ENCODE data around the gene SLK.

SLK gene

DNA sequence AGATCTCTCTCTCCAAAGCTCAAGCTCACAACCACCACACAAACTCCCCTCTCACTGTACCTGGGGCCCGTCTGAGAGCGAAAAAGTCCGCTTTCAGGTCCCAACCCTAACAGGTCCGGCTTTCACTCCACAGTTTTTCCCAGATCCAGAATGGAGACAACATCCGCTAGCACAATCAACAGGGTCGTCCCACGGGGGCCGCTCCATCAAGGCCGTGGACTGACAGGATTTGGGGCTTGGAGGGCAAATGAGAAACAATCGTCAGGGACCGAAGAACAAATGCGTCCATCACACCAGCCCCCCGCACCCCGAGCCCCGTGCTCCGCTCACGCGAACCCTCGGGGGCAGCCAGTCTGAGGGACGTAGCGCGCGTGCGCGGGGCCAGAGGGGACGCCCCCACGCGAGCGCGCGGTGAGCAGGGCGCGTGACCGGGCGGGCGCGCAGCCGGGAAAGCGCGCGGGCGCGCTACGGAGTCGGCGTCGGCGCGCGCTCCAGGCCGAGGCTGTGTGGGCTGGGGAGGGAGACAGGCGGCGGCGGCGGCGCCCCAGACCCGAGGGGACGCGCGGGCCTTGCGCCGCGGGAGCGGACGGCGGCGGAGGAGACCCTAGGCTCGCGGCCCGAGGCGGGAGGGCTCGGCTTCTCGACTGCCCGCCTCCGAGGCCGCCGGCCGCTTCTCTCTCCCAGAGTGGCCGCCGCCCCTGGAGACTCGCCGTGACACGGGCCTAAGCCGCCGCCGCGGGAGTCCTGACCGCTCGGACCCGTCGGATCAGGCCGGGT is at the start of gene SLK:
TSS of gene SLK (plus strand) at position 470 of the 777 bp plus-strand sequence. CDS start 606 bp downstream, outside the sequence.
- TF ChIP-seq, protein P1, sequence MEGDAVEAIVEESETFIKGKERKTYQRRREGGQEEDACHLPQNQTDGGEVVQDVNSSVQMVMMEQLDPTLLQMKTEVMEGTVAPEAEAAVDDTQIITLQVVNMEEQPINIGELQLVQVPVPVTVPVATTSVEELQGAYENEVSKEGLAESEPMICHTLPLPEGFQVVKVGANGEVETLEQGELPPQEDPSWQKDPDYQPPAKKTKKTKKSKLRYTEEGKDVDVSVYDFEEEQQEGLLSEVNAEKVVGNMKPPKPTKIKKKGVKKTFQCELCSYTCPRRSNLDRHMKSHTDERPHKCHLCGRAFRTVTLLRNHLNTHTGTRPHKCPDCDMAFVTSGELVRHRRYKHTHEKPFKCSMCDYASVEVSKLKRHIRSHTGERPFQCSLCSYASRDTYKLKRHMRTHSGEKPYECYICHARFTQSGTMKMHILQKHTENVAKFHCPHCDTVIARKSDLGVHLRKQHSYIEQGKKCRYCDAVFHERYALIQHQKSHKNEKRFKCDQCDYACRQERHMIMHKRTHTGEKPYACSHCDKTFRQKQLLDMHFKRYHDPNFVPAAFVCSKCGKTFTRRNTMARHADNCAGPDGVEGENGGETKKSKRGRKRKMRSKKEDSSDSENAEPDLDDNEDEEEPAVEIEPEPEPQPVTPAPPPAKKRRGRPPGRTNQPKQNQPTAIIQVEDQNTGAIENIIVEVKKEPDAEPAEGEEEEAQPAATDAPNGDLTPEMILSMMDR (IDR thresholded peaks at IDR 0.05; ENCODE audit: low read depth, low read length, missing control alignments): no peak
- in situ Hi-C loops (cut with HindIII; ENCODE audit: low sequenced_read_pairs): no loop called here

DNA sequence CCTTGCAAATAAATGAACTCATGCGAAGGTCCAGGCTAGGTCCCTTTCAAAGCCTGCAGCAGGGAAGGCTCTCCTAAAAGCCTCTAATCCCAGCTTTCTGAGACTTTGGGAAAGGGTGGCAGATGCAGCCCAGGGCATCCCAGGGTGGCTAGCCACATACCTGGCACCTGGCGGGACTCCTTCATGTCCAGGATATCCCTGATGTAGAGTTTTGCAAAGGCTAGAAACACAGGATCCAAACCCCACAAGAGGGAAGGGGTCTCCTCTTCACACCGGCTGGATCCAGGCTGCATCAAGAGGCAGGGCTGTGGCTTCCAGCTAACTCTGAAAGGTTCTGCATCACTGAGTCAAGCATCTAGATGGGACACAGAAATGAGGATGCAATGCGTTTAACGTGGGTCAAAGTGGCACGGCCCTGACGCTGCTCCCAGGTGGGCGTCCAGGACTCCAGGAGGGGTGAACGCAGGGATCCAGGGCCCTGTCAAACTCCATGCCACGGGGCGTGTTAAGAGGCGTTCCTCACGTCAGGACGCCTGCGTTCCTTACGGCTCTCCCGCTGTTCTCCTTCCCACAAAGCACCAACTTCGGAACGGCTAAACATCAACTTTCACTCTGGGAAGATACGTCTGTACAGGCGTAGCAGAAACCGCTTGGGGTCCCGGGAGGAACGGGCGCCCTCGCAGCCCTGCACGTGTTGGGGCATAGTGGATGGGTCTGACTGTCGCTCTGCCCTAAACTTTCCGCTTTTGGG is 49.5 kb upstream of the SLK start:
- H3K4me3 ChIP-seq (ENCODE audit: low read depth, low read length): peak overlapping the region; percentile 63
- in situ Hi-C loops (cut with HindIII; ENCODE audit: low sequenced_read_pairs): no loop called here
- TF ChIP-seq, protein P1 (IDR thresholded peaks at IDR 0.05; ENCODE audit: low read depth, low read length, missing control alignments): no peak
- DNase-seq (ENCODE audit: low read depth): peak; percentile 47

More for the DNA sequence above, at the start of gene SLK:
- DNase-seq (ENCODE audit: low read depth): peak; percentile 51
- H3K4me3 ChIP-seq (ENCODE audit: low read depth, low read length): peak within 1 kb of the TSS; percentile 50

DNA sequence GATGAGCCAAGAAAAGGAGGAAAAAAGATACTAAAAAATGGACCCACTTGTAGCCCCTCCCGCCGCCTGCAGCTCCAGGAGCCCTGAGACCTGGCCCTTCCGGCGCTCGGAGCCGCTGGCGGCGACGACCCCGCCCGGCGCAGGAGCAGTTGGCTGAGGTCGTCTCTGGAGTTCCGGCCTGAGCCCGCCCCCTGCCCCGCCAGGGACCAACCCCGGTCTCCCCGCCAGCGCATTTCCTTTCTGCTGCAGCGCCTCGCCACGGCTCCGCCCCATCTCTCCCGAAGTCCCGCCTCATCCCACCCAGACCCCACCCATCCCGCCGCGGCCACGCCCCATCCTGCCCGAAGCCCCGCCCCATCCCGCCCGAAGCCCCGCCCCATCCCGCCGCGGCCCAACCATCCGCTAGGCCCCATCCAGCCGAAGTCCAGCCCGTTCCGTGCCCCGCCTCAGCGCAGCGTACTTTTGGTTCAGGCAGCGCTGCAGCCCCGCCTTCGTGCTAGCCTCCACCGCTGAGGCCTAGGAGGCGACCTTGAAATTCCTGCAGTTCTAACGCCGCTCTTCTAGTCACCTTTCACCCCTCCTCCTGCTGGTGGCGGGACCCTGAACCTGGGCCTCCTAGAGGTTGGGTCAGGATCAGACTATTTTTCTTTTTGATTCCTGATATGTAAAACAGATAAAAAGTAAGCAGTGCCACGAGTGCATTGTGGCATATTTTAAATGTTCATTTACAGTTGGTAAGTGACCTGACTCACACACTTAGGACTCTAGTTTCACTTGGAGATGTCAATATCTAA is 48.7 kb upstream of the SLK start, which contains the start of gene STN1:
TSS of gene STN1 (minus strand) at position 132 of the 794 bp plus-strand sequence. CDS start 590 bp downstream, outside the sequence.
- TF ChIP-seq, protein P1 (IDR thresholded peaks at IDR 0.05; ENCODE audit: low read depth, low read length, missing control alignments): peak; percentile 2
- H3K4me3 ChIP-seq (ENCODE audit: low read depth, low read length): peak within 1 kb of the TSS; percentile 63
- in situ Hi-C loops (cut with HindIII; ENCODE audit: low sequenced_read_pairs): no loop called here
- peak; percentile 87 for DNase-seq (ENCODE audit: low read depth)

DNA sequence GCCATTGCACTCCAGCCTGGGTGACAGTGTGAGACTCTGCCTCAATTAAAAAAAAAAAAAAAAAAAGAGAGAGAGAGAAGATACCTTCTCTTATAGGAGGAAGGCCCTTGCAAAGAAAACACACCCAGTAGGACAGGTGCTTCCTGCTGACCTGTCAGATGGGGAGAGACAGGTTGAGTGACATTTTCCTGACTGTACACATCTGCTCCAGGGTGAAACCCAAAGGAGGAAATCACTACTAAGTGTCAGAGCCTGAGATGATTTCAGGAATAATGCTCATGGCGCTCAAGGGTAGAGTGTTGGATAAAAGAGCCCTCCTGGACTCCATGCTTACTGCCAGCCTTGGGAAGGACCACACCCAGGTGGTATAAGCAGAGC is 47.3 kb upstream of the SLK start:
- no peak for DNase-seq (ENCODE audit: low read depth)
- TF ChIP-seq, protein P1 (IDR thresholded peaks at IDR 0.05; ENCODE audit: low read depth, low read length, missing control alignments): no peak
- in situ Hi-C loops (cut with HindIII; ENCODE audit: low sequenced_read_pairs): no loop called here
- H3K4me3 ChIP-seq (ENCODE audit: low read depth, low read length): no peak overlapping the region

DNA sequence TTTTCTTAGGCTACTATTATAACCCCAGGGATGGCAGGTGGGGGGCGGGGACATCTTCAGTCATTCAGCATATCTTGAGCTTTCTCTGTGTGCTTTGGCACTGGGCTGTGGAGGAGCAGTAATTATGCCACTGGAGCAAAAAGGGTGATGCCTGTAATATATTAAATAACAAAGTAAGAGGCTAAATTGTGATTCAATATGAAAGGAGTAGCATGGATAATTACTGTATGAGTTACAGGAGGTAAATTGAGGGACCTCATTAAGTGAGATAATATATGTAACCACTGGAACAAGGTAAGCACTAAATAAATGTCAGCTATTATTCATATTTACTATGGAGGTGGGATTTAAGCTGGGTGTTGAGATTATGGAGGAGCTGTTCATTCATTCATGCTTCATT is 45.7 kb upstream of the SLK start:
- TF ChIP-seq, protein P1 (IDR thresholded peaks at IDR 0.05; ENCODE audit: low read depth, low read length, missing control alignments): no peak
- H3K4me3 ChIP-seq (ENCODE audit: low read depth, low read length): no peak overlapping the region
- no peak for DNase-seq (ENCODE audit: low read depth)
- in situ Hi-C loops (cut with HindIII; ENCODE audit: low sequenced_read_pairs): no loop called here

DNA sequence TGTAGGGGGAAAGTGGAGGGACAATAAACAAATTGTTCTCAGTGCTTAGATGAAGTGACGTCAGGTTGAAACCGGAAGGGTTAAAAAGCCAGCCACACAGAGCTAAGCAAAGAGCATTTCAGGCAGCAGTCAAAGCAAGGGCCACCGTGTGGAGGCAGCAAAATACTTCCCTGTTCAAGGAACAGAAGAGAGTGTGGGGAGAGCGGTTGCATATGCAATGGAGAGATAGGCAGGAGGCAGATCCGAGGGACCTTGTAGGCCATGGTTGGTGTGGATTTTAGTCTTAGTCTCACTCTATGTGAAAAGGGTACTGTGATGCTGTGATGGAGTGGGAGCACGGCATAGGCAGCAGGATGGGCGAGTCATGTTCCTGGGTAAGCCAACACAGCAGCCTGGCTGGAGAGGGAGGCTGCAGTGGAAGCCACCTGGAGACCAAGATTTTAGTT is 45.2 kb upstream of the SLK start:
- TF ChIP-seq, protein P1 (IDR thresholded peaks at IDR 0.05; ENCODE audit: low read depth, low read length, missing control alignments): no peak
- DNase-seq (ENCODE audit: low read depth): no peak
- in situ Hi-C loops (cut with HindIII; ENCODE audit: low sequenced_read_pairs): no loop called here

More for the DNA sequence above, 45.2 kb upstream of the SLK start:
- no peak overlapping the region for H3K4me3 ChIP-seq (ENCODE audit: low read depth, low read length)
